ENCODE measurements around the gene TRIOBP.
A peak's percentile ranks its signal among the peaks of the same experiment; 100 is the strongest.

The TRIOBP gene

DNA sequence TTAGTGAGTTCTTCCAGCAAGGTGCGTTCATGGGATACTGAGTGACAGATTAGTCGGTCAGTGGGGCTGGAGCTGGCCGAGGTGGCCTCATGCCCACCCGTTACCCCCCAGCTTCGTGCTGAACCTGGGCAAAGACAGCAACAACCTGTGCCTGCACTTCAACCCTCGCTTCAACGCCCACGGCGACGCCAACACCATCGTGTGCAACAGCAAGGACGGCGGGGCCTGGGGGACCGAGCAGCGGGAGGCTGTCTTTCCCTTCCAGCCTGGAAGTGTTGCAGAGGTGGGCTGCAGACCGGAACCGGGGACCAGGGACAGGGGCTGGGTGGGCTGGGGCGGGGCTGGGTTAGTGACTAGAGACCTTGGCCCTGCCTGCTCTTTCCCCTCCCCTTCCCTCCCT lies 18.5 kb upstream of the TRIOBP start:
- Histone ChIP-seq H3K4me3 (ENCODE audit: low read depth, low read length) (no peak overlapping the region), H3K9me3 (ENCODE audit: severe bottlenecking) (no peaks in the 10 kb centered on the region), H3K27ac (no peak overlapping the region), H3K27me3 (ENCODE audit: insufficient read depth, low read depth, severe bottlenecking) (no peaks in the 10 kb centered on the region), H3K36me3 (no peaks in the 10 kb centered on the region)
- no peak for DNase-seq
- TF ChIP-seq, protein P1, sequence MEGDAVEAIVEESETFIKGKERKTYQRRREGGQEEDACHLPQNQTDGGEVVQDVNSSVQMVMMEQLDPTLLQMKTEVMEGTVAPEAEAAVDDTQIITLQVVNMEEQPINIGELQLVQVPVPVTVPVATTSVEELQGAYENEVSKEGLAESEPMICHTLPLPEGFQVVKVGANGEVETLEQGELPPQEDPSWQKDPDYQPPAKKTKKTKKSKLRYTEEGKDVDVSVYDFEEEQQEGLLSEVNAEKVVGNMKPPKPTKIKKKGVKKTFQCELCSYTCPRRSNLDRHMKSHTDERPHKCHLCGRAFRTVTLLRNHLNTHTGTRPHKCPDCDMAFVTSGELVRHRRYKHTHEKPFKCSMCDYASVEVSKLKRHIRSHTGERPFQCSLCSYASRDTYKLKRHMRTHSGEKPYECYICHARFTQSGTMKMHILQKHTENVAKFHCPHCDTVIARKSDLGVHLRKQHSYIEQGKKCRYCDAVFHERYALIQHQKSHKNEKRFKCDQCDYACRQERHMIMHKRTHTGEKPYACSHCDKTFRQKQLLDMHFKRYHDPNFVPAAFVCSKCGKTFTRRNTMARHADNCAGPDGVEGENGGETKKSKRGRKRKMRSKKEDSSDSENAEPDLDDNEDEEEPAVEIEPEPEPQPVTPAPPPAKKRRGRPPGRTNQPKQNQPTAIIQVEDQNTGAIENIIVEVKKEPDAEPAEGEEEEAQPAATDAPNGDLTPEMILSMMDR (IDR thresholded peaks at IDR 0.05; ENCODE audit: low read depth, low read length): no peak

DNA sequence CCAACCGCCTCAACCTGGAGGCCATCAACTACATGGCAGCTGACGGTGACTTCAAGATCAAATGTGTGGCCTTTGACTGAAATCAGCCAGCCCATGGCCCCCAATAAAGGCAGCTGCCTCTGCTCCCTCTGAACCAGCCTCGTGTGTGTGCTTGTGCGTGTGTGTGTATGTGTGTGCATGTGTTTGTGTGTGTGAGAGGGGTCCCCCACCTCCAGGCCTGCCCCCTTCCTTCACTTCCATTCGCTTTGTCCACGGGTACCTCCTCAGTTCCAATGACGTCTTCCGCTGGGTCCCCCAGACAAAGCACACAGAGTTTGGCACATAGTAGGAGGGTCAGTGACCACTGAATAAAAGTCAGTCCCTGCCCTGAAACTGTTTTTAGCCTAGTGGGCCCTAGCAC lies 17.2 kb upstream of the TRIOBP start:
- TF ChIP-seq, protein P1 (IDR thresholded peaks at IDR 0.05; ENCODE audit: low read depth, low read length): no peak
- no peak for DNase-seq
- no peak overlapping the region for H3K27ac ChIP-seq
- H3K36me3 ChIP-seq: no peaks in the 10 kb centered on the region
- no peak overlapping the region for H3K4me3 ChIP-seq (ENCODE audit: low read depth, low read length)
- H3K27me3 ChIP-seq (ENCODE audit: insufficient read depth, low read depth, severe bottlenecking): no peaks in the 10 kb centered on the region
- H3K9me3 ChIP-seq (ENCODE audit: severe bottlenecking): no peaks in the 10 kb centered on the region

DNA sequence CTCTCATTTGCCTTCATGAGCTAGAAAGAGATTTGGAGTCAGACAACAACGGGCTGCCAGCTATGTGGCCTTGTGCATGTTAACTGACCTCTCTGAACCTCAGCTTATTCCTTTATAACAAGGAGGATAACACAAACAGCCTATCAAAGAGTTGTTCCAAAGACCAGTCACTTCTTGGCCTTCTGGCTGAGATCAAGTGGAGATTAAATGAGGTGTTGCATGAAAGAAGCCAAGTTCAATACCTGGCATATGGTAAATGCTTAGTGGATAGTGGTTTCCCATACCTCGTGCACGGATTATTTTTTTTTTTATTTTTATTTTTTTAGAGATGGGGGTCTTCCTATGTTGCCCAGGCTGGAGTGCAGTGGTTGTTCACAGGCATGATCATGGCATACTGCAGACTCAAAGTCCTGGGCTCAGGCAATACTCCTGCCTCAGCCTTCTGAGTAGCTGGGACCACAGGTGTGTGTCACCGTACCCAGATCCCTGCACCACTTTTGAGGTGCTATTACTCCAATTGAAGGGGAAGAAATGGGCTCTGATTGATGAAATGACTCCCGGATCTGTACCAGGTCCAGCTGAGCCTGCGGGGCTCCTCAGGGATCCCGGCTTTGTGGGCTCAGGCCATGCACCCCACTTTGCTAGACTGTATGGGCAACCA lies 16.5 kb upstream of the TRIOBP start:
- TF ChIP-seq, protein P1 (IDR thresholded peaks at IDR 0.05; ENCODE audit: low read depth, low read length): no peak
- H3K27ac ChIP-seq: no peak overlapping the region
- DNase-seq: no peak

DNA sequence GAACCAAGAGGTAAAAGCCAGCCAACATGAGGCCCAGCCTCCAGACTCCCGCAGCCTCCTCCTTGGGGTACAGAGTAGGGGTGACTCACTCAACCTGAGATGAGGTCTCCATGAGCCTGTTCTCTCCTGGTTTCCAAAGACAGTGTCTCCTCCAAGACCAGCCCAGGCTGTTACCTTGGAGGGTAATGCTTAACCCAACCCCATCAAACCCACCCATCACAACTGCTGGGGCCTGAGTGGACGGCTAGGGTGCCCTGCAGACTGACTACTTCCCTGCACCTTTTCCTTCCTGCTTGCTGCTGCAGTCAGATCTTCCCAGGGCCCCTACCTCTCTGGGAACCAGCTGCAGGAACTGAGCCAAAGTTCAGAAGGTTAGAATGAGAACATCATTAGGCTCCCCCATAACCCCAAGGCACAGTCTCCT lies 15.8 kb upstream of the TRIOBP start:
- Histone ChIP-seq H3K27ac (no peak overlapping the region), H3K36me3 (no peaks in the 10 kb centered on the region), H3K4me3 (ENCODE audit: low read depth, low read length) (no peak overlapping the region), H3K9me3 (ENCODE audit: severe bottlenecking) (no peaks in the 10 kb centered on the region), H3K27me3 (ENCODE audit: insufficient read depth, low read depth, severe bottlenecking) (no peaks in the 10 kb centered on the region)
- DNase-seq: no peak
- TF ChIP-seq, protein P1 (IDR thresholded peaks at IDR 0.05; ENCODE audit: low read depth, low read length): no peak

More for the DNA sequence above, 16.5 kb upstream of the TRIOBP start:
- Histone ChIP-seq H3K4me3 (ENCODE audit: low read depth, low read length) (no peak overlapping the region), H3K36me3 (no peaks in the 10 kb centered on the region), H3K9me3 (ENCODE audit: severe bottlenecking) (no peaks in the 10 kb centered on the region), H3K27me3 (ENCODE audit: insufficient read depth, low read depth, severe bottlenecking) (no peaks in the 10 kb centered on the region)

DNA sequence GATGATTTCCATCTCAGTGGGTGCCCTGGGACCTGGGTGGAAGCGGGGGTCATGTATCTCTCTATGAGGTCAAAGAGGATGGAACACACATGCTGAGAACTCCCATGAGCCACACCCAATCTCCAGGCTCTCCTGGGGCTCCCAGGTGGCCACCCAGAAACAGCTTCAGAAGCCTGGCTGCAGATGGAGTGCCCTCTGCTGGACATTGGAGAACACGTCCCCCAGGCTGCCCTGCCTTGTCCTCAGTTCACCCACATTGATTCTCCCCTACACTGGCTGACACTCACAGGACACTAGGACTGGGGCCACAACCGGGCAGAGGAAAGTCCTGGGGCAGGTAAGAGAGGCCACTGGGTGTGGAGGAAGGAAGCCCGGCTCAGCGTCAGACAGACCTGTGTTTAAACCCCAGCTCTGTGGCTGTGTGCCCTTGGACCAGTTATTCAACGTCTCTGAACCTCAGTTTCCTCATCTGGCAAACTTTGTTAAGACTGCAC lies 15.2 kb upstream of the TRIOBP start:
- no peaks in the 10 kb centered on the region for H3K27me3 ChIP-seq (ENCODE audit: insufficient read depth, low read depth, severe bottlenecking)
- no peak overlapping the region for H3K4me3 ChIP-seq (ENCODE audit: low read depth, low read length)
- H3K9me3 ChIP-seq (ENCODE audit: severe bottlenecking): no peaks in the 10 kb centered on the region
- no peaks in the 10 kb centered on the region for H3K36me3 ChIP-seq
- DNase-seq: peak; percentile 85
- H3K27ac ChIP-seq: no peak overlapping the region
- TF ChIP-seq, protein P1 (IDR thresholded peaks at IDR 0.05; ENCODE audit: low read depth, low read length): peak; percentile 97

All from WERI-Rb-1 (cell line).